PC-3 (cell line): Measurements from ENCODE around the gene GRIP1. TPM values are rescaled to one million over a fixed set of nuclear protein-coding genes. Genes with fewer than 3 reads are reported as not detected.

ENCODE experiments used
- ATAC-seq: fragments of 200-7000 bp; cut with Tn5 transposase; 2 replicates; pipeline ENCODE4 v1.9.1; 2020; ENCODE audit warnings: mild to moderate bottlenecking, moderate library complexity
- BruUV-seq: library from RNA; stranded (reverse); fragments of 400-500 nt; replicated peaks from 2 replicates; lab custom pipeline; 2021; lab: Mats Ljungman, UMichigan
- CTCF ChIA-PET: fragments of 300-600 bp; sonication (Branson Sonifier 250); formaldehyde crosslinking; loops from one replicate; lab custom pipeline; 2022; ENCODE audit warnings: antibody characterized with exemption; lab: Charles Lee
- POLR2A ChIA-PET: fragments of 300-600 bp; sonication (Branson Sonifier 250); formaldehyde crosslinking; loops from one replicate; lab custom pipeline; 2022; ENCODE audit warnings: antibody characterized with exemption; ENCODE audit not compliant: unreplicated experiment; lab: Charles Lee
- DNase-seq: peaks from one replicate; pipeline ENCODE4 v3.0.0-alpha.2; 2015
- H2AFZ ChIP-seq: fragments of 300-600 bp; sonication (generic); 2 replicates; pipeline ENCODE4 v1.6.0; 2016; ENCODE audit warnings: antibody characterized with exemption, low read length
- H3F3A ChIP-seq: fragments of 300-600 bp; sonication (generic); one replicate; pipeline ENCODE4 v1.6.0; 2017; ENCODE audit warnings: antibody characterized with exemption, low read length, control low read depth, mild to moderate bottlenecking; ENCODE audit not compliant: unreplicated experiment
- H3K27ac ChIP-seq: fragments of 300-600 bp; sonication (generic); 2 replicates; pipeline ENCODE4 v1.5.1; 2016; ENCODE audit warnings: mild to moderate bottlenecking, low read length
- H3K27me3 ChIP-seq: fragments of 300-600 bp; sonication (generic); 2 replicates; pipeline ENCODE4 v1.6.1; 2016; ENCODE audit warnings: low read length, mixed read lengths
- H3K36me3 ChIP-seq: fragments of 300-600 bp; sonication (generic); 2 replicates; pipeline ENCODE4 v1.6.1; 2016; ENCODE audit warnings: low read depth, mixed run types, low read length, mixed read lengths
- H3K4me1 ChIP-seq: fragments of 300-600 bp; sonication (generic); 2 replicates; pipeline ENCODE4 v1.5.1; 2016; ENCODE audit warnings: low read length; ENCODE audit not compliant: insufficient read depth
- H3K4me2 ChIP-seq: fragments of 300-600 bp; sonication (generic); 2 replicates; pipeline ENCODE4 v1.6.0; 2016; ENCODE audit warnings: low read length
- H3K4me3 ChIP-seq: fragments of 300-600 bp; sonication (generic); 2 replicates; pipeline ENCODE4 v1.5.1; 2016; ENCODE audit warnings: mild to moderate bottlenecking, low read length, mixed read lengths
- H3K79me2 ChIP-seq: fragments of 300-600 bp; sonication (generic); 2 replicates; pipeline ENCODE4 v1.6.1; 2017; ENCODE audit warnings: low read length, mixed read lengths
- H3K9ac ChIP-seq: fragments of 300-600 bp; sonication (generic); 2 replicates; pipeline ENCODE4 v1.6.0; 2016; ENCODE audit warnings: mild to moderate bottlenecking, low read length
- H3K9me2 ChIP-seq: fragments of 300-600 bp; sonication (generic); replicated peaks from 2 replicates; pipeline ENCODE4 v1.6.1; 2016; ENCODE audit warnings: mixed run types, low read length, mixed read lengths
- H3K9me3 ChIP-seq: fragments of 300-600 bp; sonication (generic); 2 replicates; pipeline ENCODE4 v1.6.1; 2016; ENCODE audit warnings: low read length, mixed read lengths
- H4K20me1 ChIP-seq: fragments of 300-600 bp; sonication (generic); 2 replicates; pipeline ENCODE4 v1.6.1; 2016; ENCODE audit warnings: low read length, mixed read lengths
- CTCF ChIP-seq: fragments of 300-600 bp; sonication (generic); conservative IDR thresholded peaks from 2 replicates; pipeline ENCODE4 v1.5.1; 2017; ENCODE audit warnings: antibody characterized with exemption, low read depth, mild to moderate bottlenecking, low read length
- EZH2 ChIP-seq: fragments of 300-600 bp; sonication (generic); IDR thresholded peaks from one replicate; pipeline ENCODE4 v1.6.1; 2017; ENCODE audit warnings: antibody characterized with exemption, mild to moderate bottlenecking, low read length; ENCODE audit not compliant: unreplicated experiment
- EZH2phosphoT487 ChIP-seq: fragments of 300-600 bp; sonication (generic); IDR thresholded peaks from 2 replicates; pipeline ENCODE4 v1.6.1; 2018; ENCODE audit warnings: mild to moderate bottlenecking, antibody characterized with exemption, low read length, borderline replicate concordance
- intact Hi-C: fragments of 100-400 bp; cut with micrococcal nuclease; formaldehyde crosslinking; loops from 2 replicates; pipeline ENCODE4 v1.9.0; 2023
- total RNA-seq: library from RNA; depleted of rRNA; stranded (reverse); fragments of >200 nt; gene quantifications from 2 replicates; pipeline ENCODE4 v1.2.3, GENCODE V29; 2014

Gene GRIP1
- total RNA-seq, 1 experiment from 2014 or later, result 2.0 TPM

GRCh38 chr12:66640691-66641460, 38.0 kb downstream of the GRIP1 start:
- intact Hi-C loops, result no loop called here
- no TSS peak for BruUV-seq
- Histone ChIP-seq H3K9me2 (no peaks in the 10 kb centered on the region), H3K36me3 (no peaks in the 10 kb centered on the region), H3K4me1 (no peaks in the 10 kb centered on the region), H3K4me2 (no peak overlapping the region), H3F3A (no peaks in the 10 kb centered on the region), H4K20me1 (no peaks in the 10 kb centered on the region), H3K9me3 (no peaks in the 10 kb centered on the region), H3K27ac (no peak overlapping the region), H3K79me2 (no peaks in the 10 kb centered on the region), H2AFZ (no peak overlapping the region), H3K9ac (no peak overlapping the region), H3K27me3 (no peaks in the 10 kb centered on the region), H3K4me3 (no peak overlapping the region)
- ATAC-seq (no peak), DNase-seq (no peak)
- POLR2A ChIA-PET, result no interaction called here
- CTCF ChIA-PET, result no interaction called here
- TF ChIP-seq CTCF (no peak), EZH2 (no peak), EZH2phosphoT487 (no peak)

GRCh38 chr12:66638666-66639065, 40.2 kb downstream of the GRIP1 start:
- no peaks in the 10 kb centered on the region for H3K79me2 ChIP-seq
- CTCF ChIA-PET, result interaction anchor here (0.6 kb wide), 1 partner anchor 815 kb away, joined by 4 read pairs; the partner anchor contains the start of gene HMGA2
- H3K27ac ChIP-seq, result no peak overlapping the region
- no peaks in the 10 kb centered on the region for H4K20me1 ChIP-seq
- TF ChIP-seq EZH2phosphoT487 (no peak), EZH2 (no peak), CTCF (no peak)
- ATAC-seq (no peak), DNase-seq (no peak)
- BruUV-seq, result no TSS peak
- no peaks in the 10 kb centered on the region for H3K36me3 ChIP-seq
- no peaks in the 10 kb centered on the region for H3K9me3 ChIP-seq
- H3K9me2 ChIP-seq, result no peaks in the 10 kb centered on the region
- no peak overlapping the region for H3K4me3 ChIP-seq
- H2AFZ ChIP-seq, result no peak overlapping the region
- POLR2A ChIA-PET, result no interaction called here
- H3F3A ChIP-seq, result no peaks in the 10 kb centered on the region
- H3K4me1 ChIP-seq, result peaks cover 10% of the 10 kb centered on the region
- H3K9ac ChIP-seq, result no peak overlapping the region
- H3K27me3 ChIP-seq, result no peaks in the 10 kb centered on the region
- H3K4me2 ChIP-seq, result no peak overlapping the region
- intact Hi-C loops, result no loop called here

GRCh38 chr12:66637699-66638301, 41.1 kb downstream of the GRIP1 start:
- H4K20me1 ChIP-seq, result no peaks in the 10 kb centered on the region
- H3K4me2 ChIP-seq, result no peak overlapping the region
- no peak overlapping the region for H3K27ac ChIP-seq
- no peak overlapping the region for H3K9ac ChIP-seq
- H3K4me3 ChIP-seq, result no peak overlapping the region
- no TSS peak for BruUV-seq
- H3K79me2 ChIP-seq, result no peaks in the 10 kb centered on the region
- no peaks in the 10 kb centered on the region for H3F3A ChIP-seq
- TF ChIP-seq EZH2phosphoT487 (no peak), CTCF (no peak), EZH2 (no peak)
- DNase-seq (no peak), ATAC-seq (no peak)
- H2AFZ ChIP-seq, result no peak overlapping the region
- intact Hi-C loops, result no loop called here
- no peaks in the 10 kb centered on the region for H3K9me3 ChIP-seq
- no peaks in the 10 kb centered on the region for H3K36me3 ChIP-seq
- CTCF ChIA-PET, result no interaction called here
- no peaks in the 10 kb centered on the region for H3K9me2 ChIP-seq
- H3K4me1 ChIP-seq, result peaks cover 15% of the 10 kb centered on the region
- POLR2A ChIA-PET, result no interaction called here
- no peaks in the 10 kb centered on the region for H3K27me3 ChIP-seq
